ENCODE results near the gene MTX1. TPM values are rescaled to one million over a fixed set of nuclear protein-coding genes. Genes with fewer than 3 reads are reported as not detected.
A peak's percentile ranks its signal among the peaks of the same experiment; 100 is the strongest.

The MTX1 gene
- total and polyA plus RNA-seq, 9 of the 15 experiments (the other 6 are each of a cell fraction or from before 2014, with no cell fraction given), result 29.1 to 98.4 (median 66.9) TPM

DNA sequence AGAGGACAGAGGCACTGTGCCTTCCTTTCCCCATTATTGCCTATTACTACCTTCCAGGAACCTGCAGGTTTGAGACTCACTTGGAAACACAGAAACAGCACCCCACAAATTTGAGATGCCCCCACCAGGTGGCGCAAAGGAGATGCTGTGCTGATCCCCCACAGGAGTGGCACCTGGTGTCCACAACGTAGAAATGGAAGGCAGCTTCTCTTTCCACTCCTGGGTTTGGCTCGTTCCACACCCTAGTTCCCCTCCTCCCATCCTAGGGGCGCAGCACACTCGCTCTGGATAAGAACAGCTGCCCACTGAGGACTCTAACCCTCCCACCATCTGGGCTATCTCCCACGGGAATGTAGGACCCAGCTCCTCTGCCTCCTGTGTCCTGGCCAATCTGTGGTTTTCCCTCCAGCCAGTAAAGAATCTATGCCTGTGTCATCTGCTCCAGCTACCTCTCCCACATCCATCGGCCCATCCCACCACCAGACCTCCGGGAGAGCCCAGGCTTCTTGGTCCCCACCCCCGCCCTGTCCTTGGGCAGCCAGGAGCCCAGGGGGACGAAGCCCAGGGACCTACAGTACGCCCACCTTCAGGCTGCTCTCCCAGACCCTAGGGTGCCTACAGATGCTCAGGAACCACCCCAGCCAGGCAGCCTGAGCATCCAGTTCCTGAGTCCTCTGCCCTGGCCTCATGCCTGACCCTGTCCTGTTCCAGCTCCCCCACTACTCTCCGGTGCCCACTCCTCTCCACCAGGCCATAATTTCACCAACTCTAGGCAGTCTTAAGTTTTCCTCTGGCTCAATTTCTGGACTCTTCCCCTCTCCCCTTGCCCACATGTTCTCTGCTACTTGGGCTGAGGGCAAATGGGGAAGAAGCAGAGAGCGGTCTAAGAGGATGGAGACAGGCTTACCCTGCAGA lies 1.3 kb upstream of the MTX1 start:
- Histone ChIP-seq H3K79me2 (ENCODE audit: control insufficient read depth, insufficient read depth, low read length) (peaks cover 18% of the 10 kb centered on the region), H3K9ac (ENCODE audit: insufficient read depth in 1 of 2, low read depth in 2 of 2, low read length in 2 of 2) (peak overlapping the region; percentile 23 to 100), H3K4me3 (no peak overlapping the region), H3K9me3 (replicated peaks; ENCODE audit: control insufficient read depth, insufficient read depth, low read depth, low read length) (peaks cover 3% of the 10 kb centered on the region; the same call in 1 of the 2 replicates), H3K36me3 (ENCODE audit: control insufficient read depth, insufficient read depth, low read length) (peaks cover 23% of the 10 kb centered on the region; the same call in 2 of the 3 replicates), H2AFZ (ENCODE audit: low read depth, low read length) (peak overlapping the region; percentile 72), H3K27me3 (ENCODE audit: control insufficient read depth in 2 of 2, insufficient read depth in 2 of 2, low read length in 2 of 2) (no peaks in the 10 kb centered on the region), H3K9me1 (ENCODE audit: control insufficient read depth, insufficient read depth, low read length) (no peaks in the 10 kb centered on the region), H3K27ac (ENCODE audit: extremely low read depth, low read depth, low read length) (peak overlapping the region; percentile 24; the same call in 2 of the 3 replicates), H3K4me2 (ENCODE audit: insufficient read depth, low read length) (peak overlapping the region; percentile 44), H3K4me1 (replicated peaks in 1 of 2; ENCODE audit: control insufficient read depth in 2 of 2, insufficient read depth in 2 of 2, low read length in 2 of 2) (peaks cover 19 to 32% of the 10 kb centered on the region in 2 experiments), H4K20me1 (replicated peaks; ENCODE audit: control insufficient read depth, insufficient read depth, low read length) (no peaks in the 10 kb centered on the region)
- in situ Hi-C loops (cut with MboI), result loop anchor here (5.0 kb wide), 1 partner anchor 390 kb away; no protein-coding TSS in a partner anchor
- POLR2A ChIA-PET, result interaction anchor here (0.8 to 1.2 kb wide), 11 partner anchors 10 to 112 kb away, joined by 3 to 7 read pairs (median 4); partner anchors contain the start of gene ENTREP3
- ATAC-seq (peak; percentile 74), DNase-seq (ENCODE audit: extremely low read depth in 1 of 4, low spot score in 3 of 4) (peak; percentile 72 to 91 (median 80)), FAIRE-seq (peak; percentile 97)
- CTCF ChIA-PET (ENCODE audit: low intra/inter-chr PET ratio), result interaction anchor here (0.6 to 2.2 kb wide), 5 partner anchors 19 to 385 kb away, joined by 3 to 31 read pairs (median 4); no protein-coding TSS in a partner anchor
- WGBS (ENCODE audit: insufficient coverage, low coverage, missing lambda C conversion rate), result 33% methylated on average over 12 of the region's 13 CpGs
- intact Hi-C loops (cut with micrococcal nuclease), result loop anchor here (1.0 to 2.0 kb wide), 3 partner anchors 19 to 116 kb away; no protein-coding TSS in a partner anchor
- BruUV-seq (replicated peaks), result no TSS peak
- TF ChIP-seq, protein P1, sequence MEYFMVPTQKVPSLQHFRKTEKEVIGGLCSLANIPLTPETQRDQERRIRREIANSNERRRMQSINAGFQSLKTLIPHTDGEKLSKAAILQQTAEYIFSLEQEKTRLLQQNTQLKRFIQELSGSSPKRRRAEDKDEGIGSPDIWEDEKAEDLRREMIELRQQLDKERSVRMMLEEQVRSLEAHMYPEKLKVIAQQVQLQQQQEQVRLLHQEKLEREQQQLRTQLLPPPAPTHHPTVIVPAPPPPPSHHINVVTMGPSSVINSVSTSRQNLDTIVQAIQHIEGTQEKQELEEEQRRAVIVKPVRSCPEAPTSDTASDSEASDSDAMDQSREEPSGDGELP (CRISPR knock-in tag; IDR thresholded peaks at IDR 0.05; ENCODE audit: borderline replicate concordance), result peak; percentile 47; the same call in 1 of the 2 replicates
- TF ChIP-seq, protein P2, sequence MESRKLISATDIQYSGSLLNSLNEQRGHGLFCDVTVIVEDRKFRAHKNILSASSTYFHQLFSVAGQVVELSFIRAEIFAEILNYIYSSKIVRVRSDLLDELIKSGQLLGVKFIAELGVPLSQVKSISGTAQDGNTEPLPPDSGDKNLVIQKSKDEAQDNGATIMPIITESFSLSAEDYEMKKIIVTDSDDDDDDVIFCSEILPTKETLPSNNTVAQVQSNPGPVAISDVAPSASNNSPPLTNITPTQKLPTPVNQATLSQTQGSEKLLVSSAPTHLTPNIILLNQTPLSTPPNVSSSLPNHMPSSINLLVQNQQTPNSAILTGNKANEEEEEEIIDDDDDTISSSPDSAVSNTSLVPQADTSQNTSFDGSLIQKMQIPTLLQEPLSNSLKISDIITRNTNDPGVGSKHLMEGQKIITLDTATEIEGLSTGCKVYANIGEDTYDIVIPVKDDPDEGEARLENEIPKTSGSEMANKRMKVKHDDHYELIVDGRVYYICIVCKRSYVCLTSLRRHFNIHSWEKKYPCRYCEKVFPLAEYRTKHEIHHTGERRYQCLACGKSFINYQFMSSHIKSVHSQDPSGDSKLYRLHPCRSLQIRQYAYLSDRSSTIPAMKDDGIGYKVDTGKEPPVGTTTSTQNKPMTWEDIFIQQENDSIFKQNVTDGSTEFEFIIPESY (CRISPR knock-in tag; IDR thresholded peaks at IDR 0.05), result 0 out of 2 replicates have a peak, but pooled peaks have one; percentile 25
- TF ChIP-seq, protein P3, sequence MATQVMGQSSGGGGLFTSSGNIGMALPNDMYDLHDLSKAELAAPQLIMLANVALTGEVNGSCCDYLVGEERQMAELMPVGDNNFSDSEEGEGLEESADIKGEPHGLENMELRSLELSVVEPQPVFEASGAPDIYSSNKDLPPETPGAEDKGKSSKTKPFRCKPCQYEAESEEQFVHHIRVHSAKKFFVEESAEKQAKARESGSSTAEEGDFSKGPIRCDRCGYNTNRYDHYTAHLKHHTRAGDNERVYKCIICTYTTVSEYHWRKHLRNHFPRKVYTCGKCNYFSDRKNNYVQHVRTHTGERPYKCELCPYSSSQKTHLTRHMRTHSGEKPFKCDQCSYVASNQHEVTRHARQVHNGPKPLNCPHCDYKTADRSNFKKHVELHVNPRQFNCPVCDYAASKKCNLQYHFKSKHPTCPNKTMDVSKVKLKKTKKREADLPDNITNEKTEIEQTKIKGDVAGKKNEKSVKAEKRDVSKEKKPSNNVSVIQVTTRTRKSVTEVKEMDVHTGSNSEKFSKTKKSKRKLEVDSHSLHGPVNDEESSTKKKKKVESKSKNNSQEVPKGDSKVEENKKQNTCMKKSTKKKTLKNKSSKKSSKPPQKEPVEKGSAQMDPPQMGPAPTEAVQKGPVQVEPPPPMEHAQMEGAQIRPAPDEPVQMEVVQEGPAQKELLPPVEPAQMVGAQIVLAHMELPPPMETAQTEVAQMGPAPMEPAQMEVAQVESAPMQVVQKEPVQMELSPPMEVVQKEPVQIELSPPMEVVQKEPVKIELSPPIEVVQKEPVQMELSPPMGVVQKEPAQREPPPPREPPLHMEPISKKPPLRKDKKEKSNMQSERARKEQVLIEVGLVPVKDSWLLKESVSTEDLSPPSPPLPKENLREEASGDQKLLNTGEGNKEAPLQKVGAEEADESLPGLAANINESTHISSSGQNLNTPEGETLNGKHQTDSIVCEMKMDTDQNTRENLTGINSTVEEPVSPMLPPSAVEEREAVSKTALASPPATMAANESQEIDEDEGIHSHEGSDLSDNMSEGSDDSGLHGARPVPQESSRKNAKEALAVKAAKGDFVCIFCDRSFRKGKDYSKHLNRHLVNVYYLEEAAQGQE (IDR thresholded peaks at IDR 0.05; ENCODE audit: borderline replicate concordance), result peak; percentile 89
- TF ChIP-seq, protein P3 (CRISPR knock-in tag; IDR thresholded peaks at IDR 0.05; ENCODE audit: low read depth), result no peak
- no peak for TF ChIP-seq KLF13 (tag; IDR thresholded peaks at IDR 0.05; ENCODE audit: borderline replicate concordance, low read depth)
- no peak for TF ChIP-seq SREBF2 (CRISPR knock-in tag; IDR thresholded peaks at IDR 0.05)
- TF ChIP-seq ARID2 (IDR thresholded peaks at IDR 0.05), result peak; percentile 26; the same call in 1 of the 2 replicates
- 0 out of 2 replicates have a peak, but pooled peaks have one; percentile 18 for TF ChIP-seq LCOR (CRISPR knock-in tag; IDR thresholded peaks at IDR 0.05)

All from K562 (cell line).